C4-2B (cell line): ENCODE results near the gene TBX21.

ENCODE experiments used
- H3K27ac ChIP-seq: fragments of 450-650 bp; 2 replicates; pipeline ENCODE4 v1.5.1; 2017
- ZFX ChIP-seq: fragments of 450-650 bp; IDR thresholded peaks from 2 replicates; pipeline ENCODE4 v1.6.1; 2017
- TF ChIP-seq, protein P1 (sequence below): fragments of 450-650 bp; conservative IDR thresholded peaks from 2 replicates; pipeline ENCODE4 v1.5.1; 2017; ENCODE audit warnings: mild to moderate bottlenecking

TBX21 gene

DNA sequence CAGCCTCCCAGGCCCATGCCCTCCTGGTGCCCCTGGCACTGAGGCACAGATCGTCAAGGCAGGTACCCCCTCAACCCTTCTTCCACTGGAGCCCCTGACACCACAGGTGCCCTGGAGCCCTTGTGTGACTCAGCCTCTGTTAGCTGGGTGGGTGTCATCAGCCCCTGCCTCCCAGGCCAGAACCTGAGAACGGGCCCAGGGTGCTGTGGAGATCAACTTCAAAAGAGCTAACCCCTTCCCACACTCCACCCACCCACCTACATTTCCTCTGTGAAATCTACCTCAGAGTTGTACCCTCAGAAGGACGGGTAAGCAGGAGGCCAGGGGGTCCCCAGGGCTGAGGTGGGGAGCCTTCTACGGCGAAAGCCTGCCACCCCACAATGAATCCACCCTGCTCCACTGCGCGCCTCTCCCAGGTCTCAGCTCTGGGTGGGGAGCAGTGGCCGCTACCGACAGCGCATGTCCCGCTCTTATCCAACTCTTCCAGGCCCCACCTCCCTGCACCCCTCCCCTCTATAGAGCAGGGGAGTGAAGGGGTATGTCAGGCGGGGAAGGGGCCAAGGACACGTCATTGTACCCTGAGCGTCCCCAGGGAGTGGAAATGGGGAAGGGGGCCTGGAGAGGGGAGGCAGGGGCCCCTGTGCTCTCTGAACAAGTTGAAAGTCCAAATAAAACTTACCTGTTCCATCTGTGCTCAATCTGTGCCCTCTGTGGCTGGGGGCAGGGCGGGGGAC, 21.5 kb upstream of the TBX21 start:
- TF ChIP-seq ZFX = no peak
- TF ChIP-seq, protein P1, sequence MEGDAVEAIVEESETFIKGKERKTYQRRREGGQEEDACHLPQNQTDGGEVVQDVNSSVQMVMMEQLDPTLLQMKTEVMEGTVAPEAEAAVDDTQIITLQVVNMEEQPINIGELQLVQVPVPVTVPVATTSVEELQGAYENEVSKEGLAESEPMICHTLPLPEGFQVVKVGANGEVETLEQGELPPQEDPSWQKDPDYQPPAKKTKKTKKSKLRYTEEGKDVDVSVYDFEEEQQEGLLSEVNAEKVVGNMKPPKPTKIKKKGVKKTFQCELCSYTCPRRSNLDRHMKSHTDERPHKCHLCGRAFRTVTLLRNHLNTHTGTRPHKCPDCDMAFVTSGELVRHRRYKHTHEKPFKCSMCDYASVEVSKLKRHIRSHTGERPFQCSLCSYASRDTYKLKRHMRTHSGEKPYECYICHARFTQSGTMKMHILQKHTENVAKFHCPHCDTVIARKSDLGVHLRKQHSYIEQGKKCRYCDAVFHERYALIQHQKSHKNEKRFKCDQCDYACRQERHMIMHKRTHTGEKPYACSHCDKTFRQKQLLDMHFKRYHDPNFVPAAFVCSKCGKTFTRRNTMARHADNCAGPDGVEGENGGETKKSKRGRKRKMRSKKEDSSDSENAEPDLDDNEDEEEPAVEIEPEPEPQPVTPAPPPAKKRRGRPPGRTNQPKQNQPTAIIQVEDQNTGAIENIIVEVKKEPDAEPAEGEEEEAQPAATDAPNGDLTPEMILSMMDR = no peak
- H3K27ac ChIP-seq = no peak overlapping the region

GRCh38 chr17:47712330-47713023, 20.6 kb upstream of the TBX21 start:
- TF ChIP-seq, protein P1 = no peak
- H3K27ac ChIP-seq = no peak overlapping the region

GRCh38 chr17:47713980-47714700, 18.9 kb upstream of the TBX21 start:
- H3K27ac ChIP-seq = no peak overlapping the region
- no peak for TF ChIP-seq ZFX
- TF ChIP-seq, protein P1 = no peak

- no peak for TF ChIP-seq ZFX
- TF ChIP-seq, protein P1 = no peak
- H3K27ac ChIP-seq = no peak overlapping the region
Observed at GRCh38 chr17:47714773-47715396, 18.2 kb upstream of the TBX21 start.

GRCh38 chr17:47715669-47716325, 17.2 kb upstream of the TBX21 start:
- TF ChIP-seq, protein P1 = no peak
- no peak for TF ChIP-seq ZFX
- no peak overlapping the region for H3K27ac ChIP-seq

DNA sequence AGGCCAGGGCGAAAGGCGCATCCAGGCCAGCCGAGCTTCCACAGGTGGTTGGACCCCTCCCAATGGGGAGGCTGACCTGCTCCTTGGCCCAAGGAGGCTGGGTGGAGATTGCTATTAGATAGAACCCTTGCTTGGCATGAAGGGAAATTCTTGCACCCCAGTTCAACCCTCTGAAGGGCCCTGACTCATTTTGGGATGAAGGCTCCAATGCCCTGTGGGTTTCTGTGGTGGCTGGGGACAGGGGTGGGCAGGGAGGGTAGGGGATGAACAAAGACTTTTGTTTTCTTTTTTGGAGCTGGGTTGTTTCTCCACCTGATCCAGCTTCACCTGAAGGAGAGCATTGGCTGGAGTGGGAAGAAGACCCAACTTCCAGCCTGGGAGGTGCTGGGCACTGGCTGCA, 16.7 kb upstream of the TBX21 start:
- no peak overlapping the region for H3K27ac ChIP-seq
- no peak for TF ChIP-seq ZFX
- TF ChIP-seq, protein P1 = no peak
